HEK293 (cell line): ENCODE data around the gene PLP2.

Experiments
- CTCF ChIA-PET: fragments of 350-600 bp; formaldehyde crosslinking; extraction: SDS; loops from one replicate; lab custom pipeline; 2021; ENCODE audit warnings: antibody characterized with exemption; lab: Yijun Ruan, JAX
- POLR2A ChIA-PET: fragments of 300-600 bp; formaldehyde crosslinking; extraction: SDS; loops from one replicate; lab custom pipeline; 2020; ENCODE audit warnings: antibody characterized with exemption, inconsistent platforms; lab: Yijun Ruan, JAX
- H3K27ac ChIP-seq: fragments of 200-500 bp; sonication (Bioruptor generic); 2 replicates; pipeline ENCODE4 v1.5.1; 2014; ENCODE audit warnings: low read depth, low read length, control low read depth, inconsistent platforms; ENCODE audit errors: extremely low read depth
- H3K36me3 ChIP-seq, 2 experiments: fragments of 200-500 bp in 1 of 2; sonication (Bioruptor generic) in 1 of 2; 1 replicate in 1 of 2; 2 replicates in 1 of 2; pipeline ENCODE4 v1.5.1; 2014 to 2017; ENCODE audit warnings: inconsistent platforms in 2 of 2, low read length in 2 of 2; ENCODE audit not compliant: control insufficient read depth in 2 of 2, insufficient read depth in 1 of 2
- H3K4me1 ChIP-seq: fragments of 200-500 bp; sonication (Bioruptor generic); 2 replicates; pipeline ENCODE4 v1.5.1; 2014; ENCODE audit warnings: mild to moderate bottlenecking, low read length, inconsistent platforms; ENCODE audit not compliant: control insufficient read depth, insufficient read depth
- H3K4me3 ChIP-seq: 2 replicates; pipeline ENCODE4 v1.5.1; 2011; ENCODE audit warnings: low read depth, mild to moderate bottlenecking, control low read depth, low read length, moderate library complexity
- H3K9me3 ChIP-seq: fragments of 200-500 bp; sonication (Bioruptor generic); 2 replicates; pipeline ENCODE4 v1.5.1; 2014; ENCODE audit warnings: low read depth, low read length, inconsistent platforms; ENCODE audit not compliant: control insufficient read depth, insufficient read depth
- FEZF1 ChIP-seq: fragments of 450-650 bp; formaldehyde crosslinking; IDR thresholded peaks from 2 replicates; pipeline ENCODE4 v1.5.1; 2016; ENCODE audit warnings: missing biosample characterization, missing genetic modification characterization
- GFI1B ChIP-seq: fragments of 450-650 bp; formaldehyde crosslinking; IDR thresholded peaks from 2 replicates; pipeline ENCODE4 v1.5.1; 2016; ENCODE audit warnings: missing biosample characterization, missing genetic modification characterization
- GLIS2 ChIP-seq: fragments of 450-650 bp; formaldehyde crosslinking; IDR thresholded peaks from 2 replicates; pipeline ENCODE4 v1.5.1; 2016; ENCODE audit warnings: missing biosample characterization, missing genetic modification characterization
- KLF9 ChIP-seq: fragments of 450-650 bp; formaldehyde crosslinking; IDR thresholded peaks from 2 replicates; pipeline ENCODE4 v1.5.1; 2016; ENCODE audit warnings: missing biosample characterization, missing genetic modification characterization, low read depth
- TCF7L2 ChIP-seq: IDR thresholded peaks from 2 replicates; pipeline ENCODE4 v1.6.1; 2011; ENCODE audit warnings: low read depth, mild to moderate bottlenecking, inconsistent platforms, low read length, moderate library complexity, borderline replicate concordance
- YY1 ChIP-seq: fragments of 450-650 bp; formaldehyde crosslinking; IDR thresholded peaks from 2 replicates; pipeline ENCODE4 v1.5.1; 2018; ENCODE audit warnings: missing biosample characterization, missing genetic modification characterization
- ZBTB49 ChIP-seq: fragments of 450-650 bp; formaldehyde crosslinking; IDR thresholded peaks from 2 replicates; pipeline ENCODE4 v1.5.1; 2016; ENCODE audit warnings: missing biosample characterization, missing genetic modification characterization, low read depth
- ZBTB8A ChIP-seq: fragments of 450-650 bp; formaldehyde crosslinking; IDR thresholded peaks from 2 replicates; pipeline ENCODE4 v1.5.1; 2016; ENCODE audit warnings: missing biosample characterization, missing genetic modification characterization
- ZNF133 ChIP-seq: fragments of 450-650 bp; formaldehyde crosslinking; IDR thresholded peaks from 2 replicates; pipeline ENCODE4 v1.5.1; 2016; ENCODE audit warnings: missing biosample characterization, missing genetic modification characterization
- ZNF16 ChIP-seq: fragments of 450-650 bp; formaldehyde crosslinking; IDR thresholded peaks from 2 replicates; pipeline ENCODE4 v1.5.1; 2016; ENCODE audit warnings: low read depth, missing biosample characterization, missing genetic modification characterization
- ZNF184 ChIP-seq: fragments of 450-650 bp; IDR thresholded peaks from 2 replicates; pipeline ENCODE4 v1.5.1; 2018; ENCODE audit warnings: missing biosample characterization, mild to moderate bottlenecking, missing genetic modification characterization
- ZNF202 ChIP-seq: fragments of 450-650 bp; formaldehyde crosslinking; IDR thresholded peaks from 2 replicates; pipeline ENCODE4 v1.5.1; 2016; ENCODE audit warnings: missing biosample characterization, missing genetic modification characterization, borderline replicate concordance
- ZNF239 ChIP-seq: fragments of 450-650 bp; formaldehyde crosslinking; IDR thresholded peaks from 2 replicates; pipeline ENCODE4 v1.5.1; 2016; ENCODE audit warnings: missing biosample characterization, missing genetic modification characterization
- ZNF292 ChIP-seq: fragments of 450-650 bp; formaldehyde crosslinking; IDR thresholded peaks from 2 replicates; pipeline ENCODE4 v1.5.1; 2016; ENCODE audit warnings: low read depth, missing biosample characterization, missing genetic modification characterization, borderline replicate concordance
- ZNF324 ChIP-seq: fragments of 450-650 bp; formaldehyde crosslinking; IDR thresholded peaks from 2 replicates; pipeline ENCODE4 v1.5.1; 2016; ENCODE audit warnings: missing biosample characterization, missing genetic modification characterization
- ZNF335 ChIP-seq: fragments of 450-650 bp; formaldehyde crosslinking; conservative IDR thresholded peaks from 2 replicates; pipeline ENCODE4 v1.5.1; 2016; ENCODE audit warnings: missing biosample characterization, missing genetic modification characterization
- ZNF518A ChIP-seq: fragments of 450-650 bp; formaldehyde crosslinking; conservative IDR thresholded peaks from 2 replicates; pipeline ENCODE4 v1.5.1; 2016; ENCODE audit warnings: low read depth, missing biosample characterization, missing genetic modification characterization
- ZNF544 ChIP-seq: fragments of 450-650 bp; formaldehyde crosslinking; IDR thresholded peaks from 2 replicates; pipeline ENCODE4 v1.5.0; 2017; ENCODE audit warnings: missing biosample characterization, missing genetic modification characterization
- ZNF549 ChIP-seq: fragments of 450-650 bp; IDR thresholded peaks from 2 replicates; pipeline ENCODE4 v1.5.1; 2018; ENCODE audit warnings: missing biosample characterization, missing genetic modification characterization, mild to moderate bottlenecking, inconsistent platforms, moderate library complexity
- ZNF624 ChIP-seq: fragments of 450-650 bp; formaldehyde crosslinking; IDR thresholded peaks from 2 replicates; pipeline ENCODE4 v1.5.1; 2017; ENCODE audit warnings: missing biosample characterization, missing genetic modification characterization
- ZNF701 ChIP-seq: fragments of 450-650 bp; formaldehyde crosslinking; IDR thresholded peaks from 2 replicates; pipeline ENCODE4 v1.5.1; 2016; ENCODE audit warnings: missing biosample characterization, missing genetic modification characterization
- ZSCAN4 ChIP-seq: fragments of 450-650 bp; formaldehyde crosslinking; IDR thresholded peaks from 2 replicates; pipeline ENCODE4 v1.5.1; 2017; ENCODE audit warnings: missing biosample characterization, missing genetic modification characterization
- TF ChIP-seq, protein P1 (sequence below): fragments of 450-650 bp; formaldehyde crosslinking; IDR thresholded peaks from 2 replicates; pipeline ENCODE4 v1.5.1; 2017; ENCODE audit warnings: missing biosample characterization, missing genetic modification characterization
- TF ChIP-seq, protein P2 (sequence below): fragments of 450-650 bp; formaldehyde crosslinking; IDR thresholded peaks from 2 replicates; pipeline ENCODE4 v1.5.1; 2016; ENCODE audit warnings: missing biosample characterization, missing genetic modification characterization
- TF ChIP-seq, protein P3 (sequence below): fragments of 450-650 bp; formaldehyde crosslinking; IDR thresholded peaks from 2 replicates; pipeline ENCODE4 v1.5.1; 2016; ENCODE audit warnings: missing biosample characterization, missing genetic modification characterization

The PLP2 gene

DNA sequence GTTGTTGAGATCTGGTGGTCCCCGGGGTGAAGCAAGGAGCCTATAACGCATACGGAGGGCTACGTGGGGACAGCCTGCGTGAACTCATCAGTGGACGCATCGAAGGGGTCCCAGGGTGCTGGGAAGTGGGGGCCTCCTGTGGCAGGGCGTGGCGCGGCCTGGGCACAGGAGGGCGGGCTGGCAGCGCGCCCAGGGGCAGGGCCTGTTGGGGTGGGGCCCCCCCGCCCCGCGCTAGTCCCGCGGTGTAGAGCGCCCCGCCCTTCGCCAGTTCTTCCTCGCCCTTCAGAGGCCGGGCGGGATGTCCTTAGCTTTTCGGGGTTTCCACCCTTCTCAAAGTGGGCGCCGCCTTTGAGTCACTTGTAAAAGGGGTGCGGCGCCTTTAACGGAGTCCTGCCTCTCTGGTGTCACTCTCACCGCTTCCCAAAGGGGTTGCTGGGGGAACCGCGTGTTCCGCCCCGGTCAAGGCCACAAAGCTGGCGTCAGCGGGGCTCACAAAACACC is 632 bp downstream of the PLP2 start:
- POLR2A ChIA-PET: interaction anchor here (0.6 to 2.5 kb wide), 6 partner anchors 9 to 574 kb away, joined by 3 to 18 read pairs (median 6); no protein-coding TSS in a partner anchor
- TF ChIP-seq ZNF335 (peak; percentile 89), ZNF544 (no peak), GLIS2 (tag by site-specific recombination) (peak; percentile 96), ZNF133 (no peak), ZNF549 (tag by site-specific recombination) (no peak), YY1 (tag by site-specific recombination) (no peak), ZNF324 (no peak), ZNF701 (tag by site-specific recombination) (no peak), ZBTB49 (tag by site-specific recombination) (no peak), ZNF292 (no peak), KLF9 (tag by site-specific recombination) (peak; percentile 80), ZNF184 (tag by site-specific recombination) (peak; percentile 53; the same call in 1 of the 2 replicates), ZSCAN4 (tag by site-specific recombination) (no peak), ZNF202 (tag by site-specific recombination) (no peak), ZNF518A (tag by site-specific recombination) (no peak; the same call in 1 of the 2 replicates), FEZF1 (tag by site-specific recombination) (no peak), ZBTB8A (tag by site-specific recombination) (peak; percentile 93), ZNF624 (tag by site-specific recombination) (no peak), GFI1B (tag by site-specific recombination) (no peak), ZNF16 (no peak), ZNF239 (tag by site-specific recombination) (no peak), TCF7L2 (no peak)
- TF ChIP-seq, protein P1, sequence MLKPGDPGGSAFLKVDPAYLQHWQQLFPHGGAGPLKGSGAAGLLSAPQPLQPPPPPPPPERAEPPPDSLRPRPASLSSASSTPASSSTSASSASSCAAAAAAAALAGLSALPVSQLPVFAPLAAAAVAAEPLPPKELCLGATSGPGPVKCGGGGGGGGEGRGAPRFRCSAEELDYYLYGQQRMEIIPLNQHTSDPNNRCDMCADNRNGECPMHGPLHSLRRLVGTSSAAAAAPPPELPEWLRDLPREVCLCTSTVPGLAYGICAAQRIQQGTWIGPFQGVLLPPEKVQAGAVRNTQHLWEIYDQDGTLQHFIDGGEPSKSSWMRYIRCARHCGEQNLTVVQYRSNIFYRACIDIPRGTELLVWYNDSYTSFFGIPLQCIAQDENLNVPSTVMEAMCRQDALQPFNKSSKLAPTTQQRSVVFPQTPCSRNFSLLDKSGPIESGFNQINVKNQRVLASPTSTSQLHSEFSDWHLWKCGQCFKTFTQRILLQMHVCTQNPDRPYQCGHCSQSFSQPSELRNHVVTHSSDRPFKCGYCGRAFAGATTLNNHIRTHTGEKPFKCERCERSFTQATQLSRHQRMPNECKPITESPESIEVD (tag by site-specific recombination): no peak
- TF ChIP-seq, protein P2, sequence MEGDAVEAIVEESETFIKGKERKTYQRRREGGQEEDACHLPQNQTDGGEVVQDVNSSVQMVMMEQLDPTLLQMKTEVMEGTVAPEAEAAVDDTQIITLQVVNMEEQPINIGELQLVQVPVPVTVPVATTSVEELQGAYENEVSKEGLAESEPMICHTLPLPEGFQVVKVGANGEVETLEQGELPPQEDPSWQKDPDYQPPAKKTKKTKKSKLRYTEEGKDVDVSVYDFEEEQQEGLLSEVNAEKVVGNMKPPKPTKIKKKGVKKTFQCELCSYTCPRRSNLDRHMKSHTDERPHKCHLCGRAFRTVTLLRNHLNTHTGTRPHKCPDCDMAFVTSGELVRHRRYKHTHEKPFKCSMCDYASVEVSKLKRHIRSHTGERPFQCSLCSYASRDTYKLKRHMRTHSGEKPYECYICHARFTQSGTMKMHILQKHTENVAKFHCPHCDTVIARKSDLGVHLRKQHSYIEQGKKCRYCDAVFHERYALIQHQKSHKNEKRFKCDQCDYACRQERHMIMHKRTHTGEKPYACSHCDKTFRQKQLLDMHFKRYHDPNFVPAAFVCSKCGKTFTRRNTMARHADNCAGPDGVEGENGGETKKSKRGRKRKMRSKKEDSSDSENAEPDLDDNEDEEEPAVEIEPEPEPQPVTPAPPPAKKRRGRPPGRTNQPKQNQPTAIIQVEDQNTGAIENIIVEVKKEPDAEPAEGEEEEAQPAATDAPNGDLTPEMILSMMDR: peak; percentile 15; the same call in 1 of the 2 replicates
- TF ChIP-seq, protein P3, sequence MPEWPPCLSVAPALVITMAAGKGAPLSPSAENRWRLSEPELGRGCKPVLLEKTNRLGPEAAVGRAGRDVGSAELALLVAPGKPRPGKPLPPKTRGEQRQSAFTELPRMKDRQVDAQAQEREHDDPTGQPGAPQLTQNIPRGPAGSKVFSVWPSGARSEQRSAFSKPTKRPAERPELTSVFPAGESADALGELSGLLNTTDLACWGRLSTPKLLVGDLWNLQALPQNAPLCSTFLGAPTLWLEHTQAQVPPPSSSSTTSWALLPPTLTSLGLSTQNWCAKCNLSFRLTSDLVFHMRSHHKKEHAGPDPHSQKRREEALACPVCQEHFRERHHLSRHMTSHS (tag by site-specific recombination): no peak

More for the DNA sequence above, 632 bp downstream of the PLP2 start:
- Histone ChIP-seq H3K36me3 (peaks cover 11 to 12% of the 10 kb centered on the region in 2 experiments; a peak in 2 of 3 replicates), H3K9me3 (no peaks in the 10 kb centered on the region), H3K27ac (peak overlapping the region; percentile 94), H3K4me3 (peak overlapping the region; percentile 52), H3K4me1 (peaks cover under 1% of the 10 kb centered on the region; the same call in 1 of the 2 replicates)
- CTCF ChIA-PET: interaction anchor here (0.6 to 0.7 kb wide), 2 partner anchors 14 to 628 kb away, joined by 3 read pairs; no protein-coding TSS in a partner anchor
